A673 (cell line): ENCODE measurements around the gene MARK3. TPM values are rescaled to one million over a fixed set of nuclear protein-coding genes. Genes with fewer than 3 reads are reported as not detected.

ENCODE experiments used
- BruUV-seq: library from RNA; stranded (reverse); fragments of 400-500 nt; replicated peaks from 2 replicates; lab custom pipeline; 2021; lab: Mats Ljungman, UMichigan
- CTCF ChIA-PET: fragments of 300-600 bp; sonication (Branson Sonifier 250); formaldehyde crosslinking; loops from one replicate; lab custom pipeline; 2022; ENCODE audit warnings: antibody characterized with exemption; lab: Charles Lee
- POLR2A ChIA-PET: fragments of 300-600 bp; sonication (Branson Sonifier 250); formaldehyde crosslinking; loops from one replicate; lab custom pipeline; 2022; ENCODE audit warnings: antibody characterized with exemption; ENCODE audit not compliant: low non-redundant PET; lab: Charles Lee
- DNase-seq: peaks from one replicate; pipeline ENCODE4 v3.0.0-alpha.2; 2015; ENCODE audit warnings: low spot score
- H3K27ac ChIP-seq: fragments of 200-600 bp; sonication (generic); 2 replicates; pipeline ENCODE4 v1.5.1; 2016; ENCODE audit warnings: mixed run types, low read depth, mild to moderate bottlenecking, mixed read lengths, antibody characterized with exemption, low read length; ENCODE audit not compliant: poor library complexity, severe bottlenecking
- H3K27me3 ChIP-seq: fragments of 200-600 bp; sonication (generic); replicated peaks from 2 replicates; pipeline ENCODE4 v1.6.1; 2017; ENCODE audit warnings: mixed run types, low read depth, mild to moderate bottlenecking, mixed read lengths, antibody characterized with exemption, low read length; ENCODE audit not compliant: insufficient read depth, poor library complexity
- H3K36me3 ChIP-seq: fragments of 200-600 bp; sonication (generic); 2 replicates; pipeline ENCODE4 v1.6.1; 2016; ENCODE audit warnings: mixed run types, mild to moderate bottlenecking, mixed read lengths, antibody characterized with exemption, low read length; ENCODE audit not compliant: insufficient read depth, poor library complexity, severe bottlenecking
- H3K4me1 ChIP-seq: fragments of 200-600 bp; sonication (generic); 2 replicates; pipeline ENCODE4 v1.6.1; 2017; ENCODE audit warnings: mixed run types, mild to moderate bottlenecking, mixed read lengths, antibody characterized with exemption, low read length; ENCODE audit not compliant: insufficient read depth, poor library complexity, severe bottlenecking
- H3K4me3 ChIP-seq: fragments of 200-600 bp; sonication (generic); 2 replicates; pipeline ENCODE4 v1.5.1; 2016; ENCODE audit warnings: low read depth, mixed run types, mild to moderate bottlenecking, mixed read lengths, low read length; ENCODE audit not compliant: poor library complexity, severe bottlenecking
- H3K9me3 ChIP-seq: fragments of 200-600 bp; sonication (generic); 2 replicates; pipeline ENCODE4 v1.6.1; 2016; ENCODE audit warnings: mixed run types, low read depth, mild to moderate bottlenecking, mixed read lengths, antibody characterized with exemption, low read length; ENCODE audit not compliant: poor library complexity, severe bottlenecking
- CTCF ChIP-seq: fragments of 300-800, 200-600 bp; sonication (generic); conservative IDR thresholded peaks from 2 replicates; pipeline ENCODE4 v1.5.1; 2017; ENCODE audit warnings: low read depth, mild to moderate bottlenecking, antibody characterized with exemption, low read length, moderate library complexity, mixed read lengths
- EZH2 ChIP-seq: fragments of 200-600 bp; sonication (generic); IDR thresholded peaks from 2 replicates; pipeline ENCODE4 v1.6.1; 2017; ENCODE audit warnings: borderline replicate concordance, low read depth, mild to moderate bottlenecking, mixed read lengths, antibody characterized with exemption, low read length; ENCODE audit not compliant: poor library complexity, severe bottlenecking
- intact Hi-C: fragments of 100-400 bp; cut with micrococcal nuclease; formaldehyde crosslinking; loops from one replicate; pipeline ENCODE4 v1.10.0; 2022; ENCODE audit not compliant: unreplicated experiment
- total RNA-seq: library from RNA; stranded (reverse); gene quantifications from 2 replicates; pipeline ENCODE4 v1.2.3, GENCODE V29; 2021

Gene MARK3
- total RNA-seq, 1 experiment from 2014 or later, result 94.4 TPM

- H3K9me3 ChIP-seq, result no peaks in the 10 kb centered on the region
- H3K36me3 ChIP-seq, result peaks cover 15% of the 10 kb centered on the region
- TF ChIP-seq EZH2, result no peak
- no peak for TF ChIP-seq CTCF
- peak overlapping the region; percentile 42 for H3K27ac ChIP-seq
- H3K4me1 ChIP-seq, result peaks cover 18% of the 10 kb centered on the region
- no peaks in the 10 kb centered on the region for H3K27me3 ChIP-seq
- H3K4me3 ChIP-seq, result no peak overlapping the region
- CTCF ChIA-PET, result interaction anchor here (0.5 to 2.0 kb wide), 10 partner anchors 13 to 1404 kb away, joined by 3 to 8 read pairs (median 4); no protein-coding TSS in a partner anchor
- DNase-seq, result no peak
- BruUV-seq, result no TSS peak
- POLR2A ChIA-PET, result no interaction called here
- intact Hi-C loops, result no loop called here
Observed at GRCh38 chr14:103519043-103519836, 134.0 kb downstream of the MARK3 start.

GRCh38 chr14:103519837-103520212, 134.6 kb downstream of the MARK3 start:
- ChIA-PET POLR2A (no interaction called here), CTCF (interaction anchor here (0.6 kb wide), 2 partner anchors 19 to 28 kb away, joined by 3 read pairs; no protein-coding TSS in a partner anchor)
- DNase-seq, result no peak
- intact Hi-C loops, result no loop called here
- no peaks in the 10 kb centered on the region for H3K27me3 ChIP-seq
- H3K4me3 ChIP-seq, result no peak overlapping the region
- peaks cover 18% of the 10 kb centered on the region for H3K4me1 ChIP-seq
- TSS peak; percentile 78 for BruUV-seq
- TF ChIP-seq CTCF (no peak), EZH2 (no peak)
- H3K9me3 ChIP-seq, result no peaks in the 10 kb centered on the region
- peak overlapping the region; percentile 42 for H3K27ac ChIP-seq
- H3K36me3 ChIP-seq, result peaks cover 15% of the 10 kb centered on the region

- intact Hi-C loops, result no loop called here
- ChIA-PET CTCF (no interaction called here), POLR2A (no interaction called here)
- peaks cover 18% of the 10 kb centered on the region for H3K4me1 ChIP-seq
- no peak for TF ChIP-seq EZH2
- TF ChIP-seq CTCF, result no peak
- DNase-seq, result no peak
- peak overlapping the region; percentile 70 for H3K27ac ChIP-seq
- H3K27me3 ChIP-seq, result no peaks in the 10 kb centered on the region
- no peaks in the 10 kb centered on the region for H3K9me3 ChIP-seq
- peaks cover 15% of the 10 kb centered on the region for H3K36me3 ChIP-seq
- H3K4me3 ChIP-seq, result peak overlapping the region; percentile 83
- BruUV-seq, result no TSS peak
Observed at GRCh38 chr14:103520269-103520656, 135.0 kb downstream of the MARK3 start.
